Nephron (organoid): Measurements from ENCODE around the gene RNF135.
"Not testable (repeated sequence)": the region's sequence is repeated elsewhere in the genome, so short reads cannot be mapped to it uniquely, and the experiment has no call there.

Experiments
- H3K27ac Mint-ChIP-seq, 3 experiments: 2 replicates each; pipeline ENCODE4 v1.8.0; 2020; ENCODE audit warnings: mixed read lengths in 3 of 3, mild to moderate bottlenecking in 2 of 3, moderate library complexity in 1 of 3
- H3K27me3 Mint-ChIP-seq: 2 replicates; pipeline ENCODE4 v1.8.0; 2021; ENCODE audit warnings: low read depth, mild to moderate bottlenecking, moderate library complexity, mixed read lengths
- H3K36me3 Mint-ChIP-seq: 2 replicates; pipeline ENCODE4 v1.8.0; 2020; ENCODE audit warnings: low read depth, mixed read lengths
- H3K4me1 Mint-ChIP-seq: 2 replicates; pipeline ENCODE4 v1.8.0; 2020; ENCODE audit warnings: mixed read lengths
- H3K4me3 Mint-ChIP-seq, 3 experiments: 2 replicates each; pipeline ENCODE4 v1.8.0; 2020; ENCODE audit warnings: mild to moderate bottlenecking in 3 of 3, mixed read lengths in 3 of 3, moderate library complexity in 2 of 3
- H3K9me3 Mint-ChIP-seq: 2 replicates; pipeline ENCODE4 v1.8.0; 2020; ENCODE audit warnings: mixed read lengths
- TF ChIP-seq, protein P1 (sequence below), 3 experiments: fragments of 200-600 bp; sonication (generic); IDR thresholded peaks; one replicate each; pipeline ENCODE4 v1.5.0; 2021; ENCODE audit warnings: antibody characterized with exemption in 3 of 3; ENCODE audit not compliant: unreplicated experiment in 3 of 3

RNF135 gene

DNA sequence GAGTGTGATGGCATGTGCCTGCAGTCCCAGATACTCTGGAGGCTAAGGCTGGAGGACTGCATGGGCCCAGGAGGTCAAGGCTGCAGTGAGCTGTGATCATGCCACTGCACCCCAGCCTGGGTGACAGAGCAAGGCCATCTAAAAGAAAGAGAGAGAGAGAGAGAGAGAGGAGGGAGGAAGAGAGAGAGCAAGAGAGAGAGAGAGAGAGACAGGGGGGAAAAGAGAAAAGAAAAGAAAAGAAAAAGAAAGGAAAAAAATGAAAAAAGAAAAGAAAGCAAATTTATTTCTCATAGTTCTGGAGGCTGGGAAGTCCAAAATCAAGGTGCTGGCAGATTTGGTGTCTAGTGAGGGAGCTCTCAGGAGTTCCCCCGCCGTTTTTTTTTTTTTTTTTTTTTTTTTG lies 33.3 kb downstream of the RNF135 start:
- TF ChIP-seq, protein P1, sequence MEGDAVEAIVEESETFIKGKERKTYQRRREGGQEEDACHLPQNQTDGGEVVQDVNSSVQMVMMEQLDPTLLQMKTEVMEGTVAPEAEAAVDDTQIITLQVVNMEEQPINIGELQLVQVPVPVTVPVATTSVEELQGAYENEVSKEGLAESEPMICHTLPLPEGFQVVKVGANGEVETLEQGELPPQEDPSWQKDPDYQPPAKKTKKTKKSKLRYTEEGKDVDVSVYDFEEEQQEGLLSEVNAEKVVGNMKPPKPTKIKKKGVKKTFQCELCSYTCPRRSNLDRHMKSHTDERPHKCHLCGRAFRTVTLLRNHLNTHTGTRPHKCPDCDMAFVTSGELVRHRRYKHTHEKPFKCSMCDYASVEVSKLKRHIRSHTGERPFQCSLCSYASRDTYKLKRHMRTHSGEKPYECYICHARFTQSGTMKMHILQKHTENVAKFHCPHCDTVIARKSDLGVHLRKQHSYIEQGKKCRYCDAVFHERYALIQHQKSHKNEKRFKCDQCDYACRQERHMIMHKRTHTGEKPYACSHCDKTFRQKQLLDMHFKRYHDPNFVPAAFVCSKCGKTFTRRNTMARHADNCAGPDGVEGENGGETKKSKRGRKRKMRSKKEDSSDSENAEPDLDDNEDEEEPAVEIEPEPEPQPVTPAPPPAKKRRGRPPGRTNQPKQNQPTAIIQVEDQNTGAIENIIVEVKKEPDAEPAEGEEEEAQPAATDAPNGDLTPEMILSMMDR (IDR thresholded peaks at IDR 0.05; ENCODE audit: unreplicated experiment in 3 of 3) = no peak
- H3K27me3 Mint-ChIP-seq = peaks cover 18% of the 10 kb centered on the region
- H3K9me3 Mint-ChIP-seq = peaks cover 2% of the 10 kb centered on the region
- H3K27ac Mint-ChIP-seq = no peak overlapping the region
- peaks cover 16% of the 10 kb centered on the region for H3K4me1 Mint-ChIP-seq
- H3K4me3 Mint-ChIP-seq = no peak overlapping the region
- peaks cover 54% of the 10 kb centered on the region for H3K36me3 Mint-ChIP-seq

- Mint-ChIP-seq H3K27ac (peak overlapping the region; percentile 85 to 92 (median 88)), H3K4me3 (peak overlapping the region; percentile 96 to 98 (median 98)), H3K9me3 (peaks cover 2% of the 10 kb centered on the region), H3K4me1 (peaks cover 22% of the 10 kb centered on the region), H3K36me3 (peaks cover 32% of the 10 kb centered on the region), H3K27me3 (peaks cover 29% of the 10 kb centered on the region)
- TF ChIP-seq, protein P1 (IDR thresholded peaks at IDR 0.05; ENCODE audit: unreplicated experiment in 3 of 3) = no peak
These were observed 37.0 kb downstream of the RNF135 start for GRCh38 chr17:31007695-31008373.

DNA sequence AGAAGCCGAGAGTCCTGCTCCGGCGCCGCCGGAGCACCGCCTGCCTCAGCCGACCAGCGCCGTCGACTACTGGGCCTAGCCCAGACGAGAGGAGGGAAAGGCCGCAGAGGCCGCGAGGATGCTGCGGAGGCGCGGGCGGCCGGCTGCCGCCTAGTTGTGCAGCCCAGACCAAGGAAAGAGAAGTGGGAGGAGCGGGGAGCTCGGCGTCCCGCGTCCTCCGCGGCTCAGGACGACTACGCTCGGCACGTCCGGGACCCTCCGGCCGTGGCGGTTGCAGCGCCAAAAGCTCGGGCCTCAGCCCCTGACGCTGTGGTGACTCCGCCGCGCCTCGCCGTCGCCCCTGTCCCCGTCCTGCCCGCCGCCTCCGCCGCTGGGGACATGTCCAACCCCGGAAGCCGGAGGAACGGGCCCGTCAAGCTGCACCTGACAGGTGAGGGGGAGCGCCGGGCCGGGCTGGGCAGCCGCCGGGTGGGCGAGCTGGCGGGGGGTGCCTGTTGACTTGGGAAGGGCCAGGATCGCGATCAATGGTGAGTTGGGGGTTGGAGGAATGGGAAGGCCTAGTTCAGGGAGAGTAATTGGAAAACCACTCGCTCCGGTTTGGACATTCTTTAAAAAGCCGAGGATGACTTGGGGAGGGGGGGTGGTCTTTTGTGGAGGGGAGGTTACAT lies 37.7 kb downstream of the RNF135 start:
- Mint-ChIP-seq H3K27ac (peak overlapping the region; percentile 88 to 98 (median 96)), H3K27me3 (peaks cover 29% of the 10 kb centered on the region), H3K4me3 (peak overlapping the region; percentile 96 to 98 (median 98)), H3K4me1 (peaks cover 22% of the 10 kb centered on the region), H3K36me3 (peaks cover 30% of the 10 kb centered on the region), H3K9me3 (peaks cover 2% of the 10 kb centered on the region)
- TF ChIP-seq, protein P1 (IDR thresholded peaks at IDR 0.05; ENCODE audit: unreplicated experiment in 3 of 3) = no peak

DNA sequence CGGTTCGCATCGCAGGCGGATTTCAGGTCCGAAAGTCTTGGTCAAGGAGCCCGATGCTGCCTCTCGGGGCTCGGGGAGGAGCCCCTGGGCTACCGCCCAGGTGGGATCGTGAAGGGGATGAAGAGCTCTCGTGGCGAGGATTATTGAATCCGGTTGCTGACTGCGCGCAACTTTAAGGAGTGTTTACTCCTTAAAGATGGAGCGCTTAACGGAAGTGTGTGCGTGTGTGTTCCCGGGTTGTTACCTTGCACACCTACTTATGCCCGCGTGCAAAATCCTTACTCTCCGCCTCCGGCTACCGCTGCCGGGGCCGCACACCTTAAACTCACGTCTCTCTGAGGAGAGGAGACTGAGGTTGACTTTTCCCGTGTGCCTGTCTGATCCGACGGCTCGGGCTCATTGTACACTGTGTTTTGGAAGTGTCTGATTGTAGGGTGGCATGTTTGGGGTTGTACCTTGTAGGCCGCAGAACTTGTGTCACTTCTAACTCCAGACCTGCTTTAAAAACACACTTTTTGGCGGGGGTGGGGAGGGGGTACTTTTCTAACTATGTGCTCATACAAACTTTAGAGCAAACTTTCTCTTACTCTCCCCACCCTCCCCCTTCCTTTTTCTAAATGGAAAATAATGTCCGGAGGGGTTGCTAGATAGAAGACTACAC lies 38.3 kb downstream of the RNF135 start:
- H3K4me1 Mint-ChIP-seq = peaks cover 22% of the 10 kb centered on the region
- H3K27me3 Mint-ChIP-seq = peaks cover 29% of the 10 kb centered on the region
- peak overlapping the region; percentile 88 to 98 (median 96) for H3K27ac Mint-ChIP-seq
- H3K9me3 Mint-ChIP-seq = not testable (repeated sequence)
- peaks cover 24% of the 10 kb centered on the region for H3K36me3 Mint-ChIP-seq
- H3K4me3 Mint-ChIP-seq = peak overlapping the region; percentile 96 to 98 (median 98)

- peaks cover 29% of the 10 kb centered on the region for H3K27me3 Mint-ChIP-seq
- peaks cover 18% of the 10 kb centered on the region for H3K36me3 Mint-ChIP-seq
- not testable (repeated sequence) for H3K9me3 Mint-ChIP-seq
- peaks cover 22% of the 10 kb centered on the region for H3K4me1 Mint-ChIP-seq
- H3K27ac Mint-ChIP-seq = peak overlapping the region; percentile 84 to 92 (median 88)
- peak overlapping the region; percentile 77 to 86 (median 78) for H3K4me3 Mint-ChIP-seq
These were observed 39.2 kb downstream of the RNF135 start for GRCh38 chr17:31010014-31010413.

GRCh38 chr17:31013844-31014243 lies 43.0 kb downstream of the RNF135 start:
- peaks cover 9% of the 10 kb centered on the region for H3K4me1 Mint-ChIP-seq
- TF ChIP-seq, protein P1 (IDR thresholded peaks at IDR 0.05; ENCODE audit: unreplicated experiment in 3 of 3) = no peak
- H3K4me3 Mint-ChIP-seq = no peak overlapping the region
- no peaks in the 10 kb centered on the region for H3K9me3 Mint-ChIP-seq
- H3K36me3 Mint-ChIP-seq = no peaks in the 10 kb centered on the region
- no peak overlapping the region for H3K27ac Mint-ChIP-seq
- peaks cover 14% of the 10 kb centered on the region for H3K27me3 Mint-ChIP-seq
